LNCaP clone FGC (cell line): ENCODE measurements around the gene CCDC184.

Experiments used
- DNase-seq: peaks from one replicate; pipeline ENCODE4 v3.0.0-alpha.2; 2011; ENCODE audit warnings: low read depth
- H3K4me3 ChIP-seq: 2 replicates; pipeline ENCODE4 v1.5.1; 2011; ENCODE audit warnings: mild to moderate bottlenecking, low read depth, low read length, control low read depth
- CTCF ChIP-seq: IDR thresholded peaks from 2 replicates; pipeline ENCODE4 v1.5.1; 2012; ENCODE audit warnings: mild to moderate bottlenecking; ENCODE audit not compliant: control insufficient read depth, insufficient read depth; ENCODE audit errors: extremely low read depth

CCDC184 gene

GRCh38 chr12:48194799-48195201 lies 11.4 kb downstream of the CCDC184 start:
- peak; percentile 54 for DNase-seq
- no peak overlapping the region for H3K4me3 ChIP-seq
- no peak for TF ChIP-seq CTCF

GRCh38 chr12:48197549-48197970 lies 14.1 kb downstream of the CCDC184 start:
- DNase-seq = no peak
- TF ChIP-seq CTCF = peak; percentile 39
- no peak overlapping the region for H3K4me3 ChIP-seq

- TF ChIP-seq CTCF = no peak
- no peak overlapping the region for H3K4me3 ChIP-seq
- DNase-seq = no peak
These were observed 14.7 kb downstream of the CCDC184 start for GRCh38 chr12:48197971-48198671.

GRCh38 chr12:48198672-48198971 lies 15.2 kb downstream of the CCDC184 start:
- no peak for TF ChIP-seq CTCF
- DNase-seq = no peak
- no peak overlapping the region for H3K4me3 ChIP-seq

- no peak for TF ChIP-seq CTCF
- DNase-seq = no peak
- H3K4me3 ChIP-seq = no peak overlapping the region
These were observed 15.5 kb downstream of the CCDC184 start for GRCh38 chr12:48198985-48199384.

- TF ChIP-seq CTCF = no peak
- H3K4me3 ChIP-seq = no peak overlapping the region
- DNase-seq = no peak
These were observed 16.4 kb downstream of the CCDC184 start for GRCh38 chr12:48199774-48200221.

GRCh38 chr12:48201091-48201490 lies 17.6 kb downstream of the CCDC184 start:
- TF ChIP-seq CTCF = no peak
- no peak for DNase-seq
- H3K4me3 ChIP-seq = no peak overlapping the region
